GM19099 (cell line): Measurements from ENCODE around the gene S100A13.

ENCODE experiments used
- POLR2A ChIP-seq: IDR thresholded peaks from 3 replicates; pipeline ENCODE4 v1.6.1; 2011; ENCODE audit warnings: low read depth; ENCODE audit not compliant: insufficient read length; ENCODE audit errors: extremely low read depth

The S100A13 gene

DNA sequence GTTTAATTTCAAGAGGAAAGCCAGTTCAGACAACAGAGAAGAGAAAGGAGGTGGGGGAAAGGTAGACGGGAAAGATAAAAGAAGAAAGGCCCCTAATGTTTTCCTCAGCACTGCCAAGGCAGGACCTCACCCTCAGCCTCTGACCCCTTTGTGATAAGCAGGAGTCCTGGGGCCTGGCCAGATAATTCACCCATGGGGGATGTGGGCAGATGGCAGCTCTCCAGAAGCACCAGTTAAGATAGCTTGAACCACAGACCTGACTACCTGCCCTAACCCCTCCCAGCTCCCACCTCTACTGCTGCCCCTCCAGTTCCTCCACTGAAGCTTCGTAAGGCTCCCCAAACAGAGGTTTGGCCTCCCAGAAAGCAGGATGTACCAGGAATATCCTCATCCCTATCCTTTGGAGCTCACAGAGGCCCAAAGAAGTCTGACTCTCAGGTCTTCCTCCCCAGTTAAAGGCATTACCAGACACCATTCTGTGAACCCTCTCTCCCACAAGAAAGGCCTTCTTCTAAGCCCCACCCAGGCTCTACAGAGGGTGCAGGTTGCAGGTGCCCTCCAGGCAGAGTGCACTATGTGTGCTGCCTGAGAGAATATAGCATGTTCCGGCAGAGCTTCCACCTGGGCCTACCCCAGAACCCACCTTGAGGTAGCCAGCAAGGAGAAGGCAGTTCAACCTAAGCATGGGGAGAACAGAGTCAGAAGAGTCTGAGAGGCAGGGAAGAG lies 22.0 kb upstream of the S100A13 start:
- TF ChIP-seq POLR2A: no peak

GRCh38 chr1:153648000-153648643 lies 20.8 kb upstream of the S100A13 start:
- no peak for TF ChIP-seq POLR2A

DNA sequence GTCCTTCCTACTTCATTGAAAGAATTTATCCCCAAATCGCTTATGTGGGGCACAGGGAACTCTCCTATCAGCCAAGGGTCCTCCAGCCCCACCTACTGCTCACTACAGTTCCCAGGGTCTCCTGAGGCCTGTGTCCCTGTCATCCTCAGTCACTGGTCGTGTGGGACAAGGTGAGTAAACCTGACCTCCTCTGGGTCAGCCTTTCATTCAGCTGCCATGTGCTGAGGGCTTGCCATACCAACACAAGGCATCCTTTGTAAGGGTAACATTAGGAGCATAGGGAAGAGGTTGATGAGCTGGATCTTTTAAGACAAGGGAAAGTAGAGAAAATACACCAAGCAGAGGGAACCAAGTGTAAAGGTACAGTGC lies 20.0 kb upstream of the S100A13 start:
- TF ChIP-seq POLR2A: no peak

DNA sequence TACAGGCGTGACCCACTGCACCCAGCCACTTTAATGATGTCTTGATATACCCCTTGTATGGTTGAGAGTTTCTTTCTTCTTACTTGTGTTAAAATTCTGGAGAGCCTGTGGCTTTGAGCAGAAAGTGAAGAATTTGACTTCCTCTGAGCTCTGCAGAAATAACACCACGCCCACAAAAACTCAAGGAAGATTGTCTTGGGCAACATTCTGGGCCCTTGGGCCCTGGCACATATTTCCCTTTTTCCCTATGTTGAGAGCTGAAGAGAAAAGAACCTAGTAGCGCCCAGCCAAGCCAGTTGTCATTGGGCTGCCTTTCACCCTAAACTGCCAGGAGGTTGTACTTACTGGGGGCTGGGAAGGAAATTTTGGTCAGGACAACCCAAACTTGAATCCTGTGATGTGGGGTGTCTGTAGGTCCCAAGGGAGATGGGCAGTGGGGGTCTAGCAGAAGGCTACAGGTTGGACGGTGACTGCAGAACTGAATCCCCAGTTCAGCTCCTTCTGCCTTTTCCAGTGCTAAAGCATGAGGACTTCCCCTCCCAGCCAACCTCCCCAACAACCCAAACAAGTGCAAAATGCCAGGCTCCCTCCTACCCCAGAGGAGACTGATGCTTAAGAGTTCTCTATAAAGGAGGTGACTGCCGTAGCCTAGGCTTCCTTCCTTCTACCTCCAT lies 19.5 kb upstream of the S100A13 start:
- TF ChIP-seq POLR2A: no peak

- TF ChIP-seq POLR2A: no peak
Observed at GRCh38 chr1:153643816-153644215, 16.5 kb upstream of the S100A13 start.

DNA sequence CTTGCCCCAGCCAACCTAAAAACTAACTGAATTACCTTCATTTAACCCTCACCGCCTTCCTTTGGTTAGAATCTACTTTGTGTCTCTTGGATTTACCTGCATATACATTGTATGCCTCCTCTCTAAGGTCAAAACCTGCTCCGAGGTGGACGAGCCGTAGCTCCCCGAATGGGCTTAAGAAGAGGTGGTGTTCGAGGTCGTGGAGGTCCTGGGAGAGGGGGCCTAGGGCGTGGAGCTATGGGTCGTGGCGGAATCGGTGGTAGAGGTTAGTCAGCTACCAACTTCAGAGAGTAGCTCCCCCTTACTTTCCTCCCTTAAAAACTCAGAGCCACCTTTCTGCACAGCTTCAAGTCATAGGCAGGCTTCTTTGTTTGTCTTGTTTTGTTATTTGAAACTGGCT lies 15.8 kb upstream of the S100A13 start:
- no peak for TF ChIP-seq POLR2A

DNA sequence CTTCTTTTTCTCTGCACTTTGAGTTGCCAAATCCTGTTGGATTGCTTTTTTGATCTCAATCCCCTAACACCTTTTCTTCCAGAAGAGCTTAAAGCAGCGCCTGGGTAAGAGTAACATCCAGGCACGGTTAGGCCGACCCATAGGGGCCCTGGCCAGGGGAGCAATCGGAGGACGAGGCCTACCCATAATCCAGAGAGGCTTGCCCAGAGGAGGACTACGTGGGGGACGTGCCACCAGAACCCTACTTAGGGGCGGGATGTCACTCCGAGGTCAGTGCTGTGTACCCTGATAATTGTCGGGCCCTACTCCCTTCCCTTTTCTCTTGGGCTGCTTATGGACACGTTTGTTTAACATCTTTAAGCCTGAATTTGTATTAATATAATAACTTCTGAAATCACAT lies 14.9 kb upstream of the S100A13 start:
- TF ChIP-seq POLR2A: no peak

GRCh38 chr1:153640861-153641260 lies 13.6 kb upstream of the S100A13 start:
- TF ChIP-seq POLR2A: no peak

DNA sequence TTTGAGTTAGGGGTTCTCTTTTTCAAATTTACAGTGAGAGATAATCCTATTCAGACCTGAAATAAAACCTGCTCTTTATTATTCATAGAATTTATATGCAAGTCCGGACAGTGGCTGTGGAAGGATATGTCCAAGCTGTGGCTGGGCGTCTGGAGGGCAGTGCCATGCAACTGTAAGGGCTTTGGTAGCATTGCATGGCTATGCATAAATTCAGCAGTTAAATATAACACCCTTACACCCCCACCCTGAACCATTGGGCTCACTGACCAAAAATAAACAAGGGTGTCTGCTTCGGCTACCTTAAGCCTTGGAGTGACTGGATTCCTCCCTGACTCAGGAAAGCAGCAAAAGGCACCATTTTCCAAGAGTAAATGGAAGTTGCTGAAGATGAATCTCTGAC lies 12.0 kb upstream of the S100A13 start:
- no peak for TF ChIP-seq POLR2A

DNA sequence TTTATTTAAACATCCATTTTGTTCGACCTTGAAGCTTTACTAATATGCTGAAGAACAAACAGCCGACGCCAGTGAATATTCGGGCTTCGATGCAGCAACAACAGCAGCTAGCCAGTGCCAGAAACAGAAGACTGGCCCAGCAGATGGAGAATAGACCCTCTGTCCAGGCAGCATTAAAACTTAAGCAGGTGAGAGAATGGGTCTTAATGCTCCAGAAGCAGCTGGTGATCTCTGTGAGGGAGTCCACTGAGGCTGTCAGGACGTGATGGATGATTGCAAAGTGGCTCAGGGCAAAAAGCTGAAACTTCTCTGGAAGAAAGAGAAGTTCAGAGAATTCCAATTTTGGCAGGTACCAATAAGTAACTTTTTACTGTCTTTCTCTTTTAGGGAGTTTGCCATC lies 11.0 kb upstream of the S100A13 start:
- TF ChIP-seq POLR2A: no peak

GRCh38 chr1:153636312-153636711 lies 9.0 kb upstream of the S100A13 start:
- no peak for TF ChIP-seq POLR2A

DNA sequence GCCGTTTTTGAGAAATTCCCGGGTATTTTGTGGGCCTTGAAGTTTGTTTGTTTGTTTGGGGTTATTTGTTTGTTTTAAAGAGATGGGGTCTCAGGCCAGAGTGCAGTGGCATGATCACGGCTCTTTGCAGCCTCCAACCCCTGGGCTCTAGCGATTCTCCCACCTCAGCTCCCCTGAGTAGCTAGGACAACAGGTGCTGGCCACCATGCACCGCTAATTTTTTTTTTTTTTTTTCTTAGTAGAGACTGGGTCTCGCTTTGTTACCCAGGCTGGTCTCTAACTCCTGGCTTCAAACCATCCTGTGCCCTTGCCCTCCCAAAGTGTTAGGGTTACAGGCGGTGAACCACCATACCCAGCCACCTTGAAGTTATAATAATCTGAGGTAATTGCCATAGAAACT lies 8.6 kb upstream of the S100A13 start:
- no peak for TF ChIP-seq POLR2A

- peak; percentile 98 for TF ChIP-seq POLR2A
Observed at GRCh38 chr1:153633754-153634665, 6.7 kb upstream of the S100A13 start, which contains the start of gene CHTOP. CHTOP (plus strand) TSS chr1:153634066; CDS start chr1:153636589, 2,523 bp downstream.

GRCh38 chr1:153633161-153633753 lies 6.0 kb upstream of the S100A13 start:
- TF ChIP-seq POLR2A: no peak
